Body of pancreas (tissue), 4 donors: Measurements from ENCODE around the gene TAS2R46.

Experiments
- CTCF ChIP-seq, 7 experiments: fragments of 450-650 bp in 4 of 7; fragments of 200-600 bp in 3 of 7; sonication (generic) in 3 of 7; IDR thresholded peaks; one replicate each; pipeline ENCODE4 v1.5.1; 2016 to 2019; ENCODE audit warnings: antibody characterized with exemption in 7 of 7
- POLR2A ChIP-seq, 3 donors: fragments of 450-650 bp; IDR thresholded peaks; one replicate each; pipeline ENCODE4 v1.6.1; 2016; ENCODE audit warnings: antibody characterized with exemption in 3 of 3, mild to moderate bottlenecking in 2 of 3

- TF ChIP-seq POLR2A (IDR thresholded peaks at IDR 0.05) = no peak
- no peak for TF ChIP-seq CTCF (IDR thresholded peaks at IDR 0.05)
Observed at GRCh38 chr12:11089246-11089645, 27.2 kb upstream of the TAS2R46 start.
